Frontal cortex (tissue), 4 donors: ENCODE data around the gene PRKCB. TPM values are rescaled to one million over a fixed set of nuclear protein-coding genes. Genes with fewer than 3 reads are reported as not detected.
"Not testable (repeated sequence)": the region's sequence is repeated elsewhere in the genome, so short reads cannot be mapped to it uniquely, and the experiment has no call there.

Experiments
- DNase-seq, 2 donors: peaks; one replicate each; pipeline ENCODE4 v3.0.0; 2012; ENCODE audit warnings: low spot score in 2 of 2
- FAIRE-seq: peaks from 2 replicates; lab custom pipeline; 2012; peaks lifted over from hg19 to GRCh38; lab: Jason Lieb, UNC
- total RNA-seq: library from RNA; depleted of rRNA; stranded (reverse); fragments of >200 nt; gene quantifications from one replicate; pipeline ENCODE4 v1.2.3, GENCODE V29; 2014
- donor health status: control.
- donor health status: control.
- donor health status: control.

PRKCB gene
- total RNA-seq, 1 donor from 2014 or later: 49.3 TPM

DNA sequence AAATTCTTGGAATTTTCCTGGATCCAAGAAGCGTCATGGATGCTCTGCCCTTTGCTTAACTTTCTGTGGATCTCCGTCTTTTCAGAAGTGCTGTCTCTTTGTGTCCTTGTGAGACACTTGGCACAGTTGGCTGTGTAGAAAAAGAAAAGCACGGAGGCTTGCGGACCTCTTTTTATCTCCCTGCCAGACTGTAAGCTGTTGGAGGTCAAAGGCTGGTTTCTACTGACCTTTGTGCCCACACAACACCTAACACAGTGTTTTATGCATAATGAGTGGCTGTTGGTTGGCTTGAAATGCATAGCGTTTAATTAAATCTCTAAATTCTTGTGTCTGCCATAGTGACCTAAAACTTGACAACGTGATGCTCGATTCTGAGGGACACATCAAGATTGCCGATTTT is 344.7 kb downstream of the PRKCB start:
- FAIRE-seq (no peak), DNase-seq (no peak)

DNA sequence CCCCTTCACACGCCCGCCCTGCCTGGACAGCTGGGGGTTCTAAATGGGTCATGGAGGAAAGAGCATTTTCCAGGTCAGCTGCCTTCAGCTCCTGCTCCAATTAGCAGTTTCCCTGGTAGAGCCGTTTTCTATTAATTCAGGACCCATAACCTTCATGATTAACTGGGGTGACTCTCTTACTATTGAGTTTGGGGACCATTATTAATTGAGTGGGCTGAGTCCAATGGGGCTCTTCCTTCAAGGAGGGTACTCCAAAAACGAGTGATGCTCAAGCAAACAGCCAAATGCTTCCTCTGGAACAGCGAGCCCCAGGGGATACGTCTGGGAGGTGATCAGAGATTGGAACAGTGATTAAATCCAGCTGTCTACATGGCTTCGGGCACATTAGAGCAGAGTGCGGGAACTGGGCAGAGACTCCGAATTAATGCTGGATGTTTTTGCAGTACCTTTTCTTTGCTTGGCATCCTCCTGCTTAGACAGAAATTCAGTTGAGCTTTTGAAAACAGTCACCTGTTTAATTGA is 352.3 kb downstream of the PRKCB start:
- FAIRE-seq (no peak), DNase-seq (no peak)

DNA sequence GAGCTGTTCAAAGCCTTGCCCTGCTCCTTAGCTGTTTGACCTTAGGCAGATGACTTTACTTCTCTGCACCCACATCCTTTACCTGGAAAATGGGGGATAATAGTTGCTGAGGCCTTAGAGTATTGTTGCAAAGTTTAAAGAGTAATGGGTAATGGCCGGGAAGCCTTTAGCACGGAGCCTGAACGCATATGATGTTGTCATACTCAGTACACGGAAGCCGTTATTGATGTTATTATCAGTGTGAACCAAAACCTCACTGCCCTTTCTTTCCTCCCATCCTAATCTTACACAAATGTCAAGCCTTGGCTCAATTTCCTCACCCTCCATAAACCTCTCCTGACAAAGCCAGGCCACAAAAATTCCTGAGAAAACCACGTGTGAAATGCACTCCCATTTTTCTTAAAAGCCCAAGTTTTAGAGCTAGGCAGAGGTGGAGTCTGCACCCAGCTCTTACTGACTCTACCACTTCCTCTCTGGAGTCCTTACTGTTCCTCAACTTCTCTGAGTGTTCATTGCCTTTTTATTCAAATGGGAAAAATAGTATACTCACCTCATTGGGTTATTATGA is 353.1 kb downstream of the PRKCB start:
- no peak for DNase-seq
- no peak for FAIRE-seq

DNA sequence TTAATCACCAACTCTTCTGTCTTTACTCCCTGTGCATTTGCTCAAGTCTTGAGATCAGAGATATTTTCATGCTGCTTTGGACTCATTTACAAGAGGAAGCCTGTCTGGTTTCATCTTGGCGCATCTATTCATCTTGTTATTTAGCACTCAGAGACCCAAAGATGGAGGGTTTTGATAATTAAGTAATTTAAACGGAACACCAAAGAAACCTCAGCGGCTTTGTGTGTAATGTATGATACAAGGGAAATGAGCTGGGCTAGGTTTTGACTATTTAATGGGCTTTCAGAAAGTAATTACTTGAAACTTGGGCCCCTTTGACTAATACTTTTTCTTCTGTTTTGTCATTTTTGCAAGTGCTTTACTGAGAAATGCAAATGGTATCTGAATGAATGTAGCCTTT is 354.2 kb downstream of the PRKCB start:
- FAIRE-seq (no peak), DNase-seq (no peak)

DNA sequence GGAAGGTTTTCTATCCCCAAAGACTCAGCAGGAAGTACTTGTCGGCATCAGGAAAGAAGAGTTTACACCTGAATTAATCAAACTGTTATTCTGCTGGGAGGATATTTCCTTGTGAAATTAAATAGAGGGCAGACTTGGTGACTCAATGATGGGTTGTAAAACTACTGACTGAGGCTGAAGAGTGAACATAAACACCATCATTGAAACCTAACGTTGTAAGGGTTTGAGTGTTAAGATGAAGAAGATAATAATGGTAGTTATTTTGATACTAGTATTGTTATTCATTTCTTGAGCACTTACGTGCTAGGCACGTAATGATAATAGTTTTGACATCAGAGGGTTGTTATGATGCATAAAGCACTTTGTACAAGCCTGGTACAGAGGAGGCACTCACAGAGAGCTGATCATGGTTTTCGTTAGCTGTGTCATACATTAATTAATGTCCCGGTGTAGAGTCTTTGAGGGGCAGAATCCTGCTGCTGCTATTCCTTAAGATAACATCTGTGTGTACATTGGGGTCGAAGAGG is 356.2 kb downstream of the PRKCB start:
- FAIRE-seq (no peak), DNase-seq (no peak)

DNA sequence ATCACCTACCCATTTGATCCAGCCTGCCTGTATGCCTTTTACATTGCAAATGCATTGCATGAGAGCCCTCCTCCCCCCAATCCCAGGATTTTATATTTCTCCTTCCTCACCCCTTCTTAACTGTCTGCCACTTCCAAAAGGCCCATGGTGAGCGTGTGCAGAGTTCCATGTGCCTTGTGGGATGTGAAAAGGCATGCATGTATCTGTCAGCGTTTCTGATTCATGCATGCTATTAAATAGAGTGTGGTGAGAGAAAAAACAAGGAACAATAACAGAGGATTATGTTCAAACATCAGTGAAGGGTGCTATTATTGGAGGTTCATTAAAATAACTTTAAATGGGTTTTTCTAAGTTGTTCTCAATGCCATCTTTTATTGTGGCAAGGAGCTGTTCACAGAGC is 359.4 kb downstream of the PRKCB start:
- DNase-seq (no peak), FAIRE-seq (no peak)

DNA sequence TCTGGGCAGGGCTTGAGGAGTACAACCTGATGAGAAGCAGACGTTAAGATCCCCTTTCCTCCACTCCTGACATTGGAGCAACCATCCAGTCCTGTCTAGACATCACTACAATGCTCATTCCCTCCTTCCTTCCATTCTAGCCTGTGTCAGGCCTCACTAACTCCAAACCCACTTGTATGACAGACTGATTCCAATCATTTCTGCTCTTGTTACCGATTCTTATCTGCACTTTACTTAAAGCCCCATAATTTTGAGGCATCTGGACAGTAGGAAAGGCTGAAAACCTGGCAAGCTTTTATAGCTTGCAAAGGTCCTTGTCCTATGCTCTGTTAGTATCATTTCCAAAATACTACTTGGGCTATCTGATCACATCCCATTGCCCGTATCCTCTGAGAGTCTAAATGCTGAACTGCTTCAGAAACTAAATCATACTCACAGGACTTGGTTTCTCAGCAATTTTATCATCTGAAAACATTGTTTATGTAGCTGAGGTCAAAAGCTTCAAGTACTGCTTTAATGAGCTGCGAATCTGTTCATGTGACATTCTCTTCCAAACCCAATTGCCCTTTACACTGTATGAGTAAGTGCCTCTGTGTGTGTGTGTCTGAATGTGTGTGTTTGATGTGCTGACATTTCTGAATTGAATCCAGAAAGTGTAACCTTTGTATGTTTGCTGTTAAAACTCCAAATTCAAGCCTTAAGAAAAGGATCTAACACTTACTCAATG is 363.2 kb downstream of the PRKCB start:
- DNase-seq: no peak
- no peak for FAIRE-seq

DNA sequence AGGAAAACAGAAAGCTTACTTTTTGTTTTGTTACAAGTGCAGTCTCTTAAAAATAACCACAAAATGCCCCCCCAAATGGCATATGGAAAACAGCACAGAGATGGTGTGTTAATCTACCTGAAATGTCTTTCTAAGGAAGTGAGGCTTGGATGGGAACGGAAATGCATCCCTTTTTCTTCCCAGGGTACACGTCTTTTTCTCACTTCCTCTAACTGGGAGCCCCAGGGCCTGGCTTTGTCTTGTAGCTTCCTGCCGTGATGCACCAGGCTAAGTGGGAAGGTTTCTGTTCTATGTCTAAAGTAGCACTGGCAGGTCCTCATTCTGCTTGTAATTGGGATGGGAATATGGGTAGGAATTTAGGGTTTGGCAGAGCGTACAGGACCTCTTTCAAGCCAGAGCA is 367.9 kb downstream of the PRKCB start:
- DNase-seq: no peak
- no peak for FAIRE-seq

DNA sequence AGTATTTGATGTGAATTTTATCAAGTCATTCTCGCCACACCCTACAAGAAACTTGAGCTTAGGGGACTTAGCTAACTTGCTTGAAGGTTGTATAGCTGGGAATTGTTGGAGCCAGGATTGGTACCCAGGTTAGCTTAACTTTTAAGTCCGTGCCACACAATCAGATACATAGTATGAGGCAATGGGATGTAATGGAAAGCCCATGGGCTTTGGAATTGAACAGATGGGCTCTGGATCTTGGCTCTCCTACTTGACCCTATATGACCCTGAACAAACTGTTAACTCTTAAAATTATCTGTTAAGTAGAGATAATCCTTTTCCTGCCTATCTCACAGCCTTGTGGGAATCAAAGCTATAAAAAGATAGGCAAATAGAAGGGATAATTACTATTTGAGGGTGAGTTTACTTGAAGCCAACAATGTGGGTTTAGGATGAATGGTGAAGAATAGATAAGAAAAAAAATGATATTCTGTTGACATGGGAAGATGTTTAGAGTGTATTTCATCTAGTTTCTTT is 368.4 kb downstream of the PRKCB start:
- no peak for FAIRE-seq
- DNase-seq: no peak

DNA sequence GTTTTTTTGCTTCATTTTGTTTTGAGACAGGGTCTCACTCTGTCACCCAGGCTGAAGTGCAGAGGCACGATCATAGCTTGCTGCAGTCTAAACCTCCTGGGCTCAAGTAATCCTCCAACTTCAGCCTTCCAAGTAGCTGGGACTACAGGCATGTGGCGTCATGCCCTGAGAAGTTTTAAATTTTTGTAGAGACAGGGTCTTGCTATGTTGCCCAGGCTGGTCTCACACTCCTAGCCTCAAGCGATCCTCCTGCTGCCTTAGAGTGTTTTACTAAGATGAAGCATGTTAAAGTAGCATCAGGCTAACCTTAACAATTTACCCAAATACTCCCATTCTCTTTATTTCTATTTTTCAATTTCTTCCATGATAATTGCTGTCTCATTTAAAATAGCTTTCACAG is 371.1 kb downstream of the PRKCB start:
- DNase-seq: no peak
- no peak for FAIRE-seq

DNA sequence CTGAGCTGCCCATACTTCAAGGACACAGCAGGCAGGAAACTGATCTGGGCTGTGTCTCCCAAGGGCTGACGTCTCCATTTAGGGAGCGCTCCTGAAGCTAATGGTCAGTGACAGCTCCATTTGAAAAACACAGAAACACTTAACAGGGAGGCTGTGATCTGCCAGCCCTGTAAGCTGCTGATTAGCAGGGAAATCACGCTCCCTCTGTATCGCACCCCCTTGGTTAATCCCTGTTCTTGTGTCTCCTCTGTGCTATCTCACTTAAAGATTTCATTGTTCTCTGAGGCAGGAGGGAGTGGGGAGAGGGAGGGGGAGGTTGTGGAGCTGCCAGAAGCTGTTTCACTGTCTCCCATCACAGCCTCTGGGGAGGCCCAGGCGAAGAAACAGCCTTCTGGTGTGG is 372.9 kb downstream of the PRKCB start:
- DNase-seq: peak; percentile 34 to 49

DNA sequence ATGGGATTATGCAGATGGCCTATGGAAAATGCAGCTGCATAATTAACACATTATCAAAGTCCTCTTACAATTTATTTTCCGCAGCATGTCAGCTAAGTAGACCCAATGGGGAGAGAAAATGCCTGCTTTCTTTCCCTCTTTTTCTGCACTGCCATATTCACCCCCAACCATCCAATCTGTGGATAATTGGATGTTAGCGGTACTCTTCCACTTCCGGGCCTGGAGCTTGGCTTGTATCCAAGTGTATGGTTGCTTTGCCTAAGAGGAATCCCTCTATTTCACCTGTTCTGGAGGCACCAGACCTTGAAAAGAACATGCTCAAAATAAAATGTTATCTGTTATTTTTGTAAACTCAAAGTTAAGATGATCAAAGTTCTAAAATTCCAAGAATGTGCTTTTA is 379.2 kb downstream of the PRKCB start:
- DNase-seq (no peak), FAIRE-seq (no peak)

More for the DNA sequence above, 372.9 kb downstream of the PRKCB start:
- peak; percentile 37 for FAIRE-seq

DNA sequence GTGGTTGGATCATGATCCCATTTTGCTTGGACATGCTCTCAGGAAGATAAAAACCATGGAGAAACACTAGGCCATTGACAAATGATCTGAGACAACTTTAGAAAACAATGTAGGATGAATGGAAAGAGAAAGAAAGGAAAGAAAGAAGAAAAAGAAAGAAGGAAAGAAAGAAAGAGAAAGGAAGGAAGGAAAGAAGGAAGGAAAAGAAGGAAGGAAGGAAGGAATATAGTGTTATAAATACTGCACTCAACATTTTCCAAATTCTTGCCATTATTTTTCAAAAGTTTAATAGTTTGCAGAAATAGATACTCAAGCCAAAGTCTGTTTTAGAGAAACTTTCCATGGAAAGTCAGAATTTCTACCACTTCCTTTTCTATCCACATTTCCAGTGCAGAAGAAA is 381.2 kb downstream of the PRKCB start:
- FAIRE-seq: no peak

DNA sequence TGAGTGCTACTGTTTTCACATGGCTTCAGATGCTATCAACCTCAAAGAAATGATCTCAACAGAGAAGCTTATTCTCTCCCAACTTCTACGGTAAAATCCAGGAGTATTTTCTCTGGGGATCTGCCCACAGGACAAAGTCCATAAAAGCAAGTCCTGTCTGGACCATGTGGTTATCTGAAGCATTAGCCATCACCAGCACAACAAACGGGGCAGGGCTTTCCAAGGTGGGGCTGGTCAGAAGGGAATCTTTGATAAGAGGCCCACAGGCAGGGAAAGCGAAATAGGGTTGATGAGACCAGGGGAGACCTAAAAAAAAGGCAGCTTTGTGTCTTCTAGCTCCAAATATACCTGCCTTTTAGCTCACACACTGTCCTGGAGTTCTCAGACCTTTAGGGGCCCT is 381.7 kb downstream of the PRKCB start:
- no peak for DNase-seq
- FAIRE-seq: no peak

More for the DNA sequence above, 381.2 kb downstream of the PRKCB start:
- no peak for DNase-seq

DNA sequence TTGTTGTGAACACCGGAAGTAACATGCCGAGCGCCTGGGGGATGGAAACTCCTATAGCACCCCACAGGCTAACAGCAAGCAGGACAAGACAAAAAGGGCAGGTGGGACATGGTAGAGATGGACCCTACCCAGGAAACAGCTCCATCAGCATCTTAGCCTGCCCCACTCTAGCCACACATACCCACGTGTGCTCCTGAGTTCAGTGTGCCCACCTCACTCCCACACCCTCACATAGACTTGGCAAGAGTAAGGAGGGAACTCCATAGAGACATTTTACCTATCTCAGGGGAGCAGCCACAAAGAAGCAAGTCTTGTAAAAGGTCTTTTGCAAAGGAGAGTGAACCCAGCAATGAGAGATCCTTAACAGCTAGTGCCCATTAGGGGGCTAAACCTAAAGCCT is 382.5 kb downstream of the PRKCB start:
- FAIRE-seq (no peak), DNase-seq (no peak)

DNA sequence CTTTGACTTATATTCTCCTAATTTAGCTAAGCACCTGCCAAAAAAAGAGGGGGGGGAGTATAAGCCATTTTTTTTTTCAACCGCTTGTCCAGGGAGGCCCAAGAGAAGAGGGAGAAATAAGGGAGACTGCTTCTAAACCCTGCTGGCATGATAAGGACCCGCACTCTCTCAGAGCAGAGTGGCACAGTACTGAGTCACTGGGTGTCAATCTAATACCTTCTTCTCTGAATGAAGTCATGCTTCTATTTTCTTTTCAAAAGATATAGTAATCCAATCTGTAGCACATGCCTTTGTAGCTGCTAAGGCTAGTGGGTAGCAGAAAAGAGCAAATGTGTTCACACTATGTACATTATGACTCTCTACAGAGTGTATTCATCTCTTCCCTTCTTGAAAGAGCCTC is 385.4 kb downstream of the PRKCB start:
- DNase-seq (no peak), FAIRE-seq (no peak)

DNA sequence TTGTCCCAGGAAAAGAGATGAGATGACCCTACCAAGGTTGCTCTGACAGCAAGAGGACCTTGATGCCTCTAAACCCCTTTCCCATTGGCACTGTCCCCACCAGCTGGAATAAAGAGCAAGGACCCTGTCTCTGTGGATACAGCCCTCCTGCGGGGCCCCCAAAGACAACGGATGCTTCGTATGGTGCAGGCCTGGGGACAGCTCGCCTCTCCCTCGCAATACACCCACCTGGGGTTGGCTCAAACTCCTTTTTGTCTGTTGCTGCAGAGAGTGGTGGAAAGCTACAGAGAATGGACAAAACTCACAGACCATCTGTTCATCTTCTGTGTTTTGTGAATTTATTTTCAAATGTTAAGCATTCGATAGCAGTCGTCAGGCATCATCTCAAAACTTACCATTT is 392.7 kb downstream of the PRKCB start:
- FAIRE-seq (no peak), DNase-seq (no peak)

DNA sequence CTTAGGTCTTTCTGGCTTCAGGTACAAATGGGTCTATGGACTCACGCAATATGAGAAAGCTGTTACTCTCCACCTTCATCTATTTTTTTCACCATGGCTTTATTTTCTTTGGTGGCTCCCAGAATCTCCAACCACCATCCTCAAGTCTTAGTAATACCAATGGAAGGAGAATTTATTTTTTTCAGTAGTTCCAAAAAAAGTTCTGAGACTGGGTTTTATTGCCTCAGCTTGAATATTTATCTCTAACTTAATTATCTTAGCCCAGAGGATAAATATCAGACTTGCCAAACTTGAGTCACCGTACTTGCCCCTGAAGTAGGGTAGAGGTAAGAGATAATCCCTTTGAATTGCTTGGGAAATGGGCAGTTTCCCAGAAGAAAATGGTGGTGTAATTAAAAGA is 397.2 kb downstream of the PRKCB start:
- no peak for FAIRE-seq
- DNase-seq: no peak

DNA sequence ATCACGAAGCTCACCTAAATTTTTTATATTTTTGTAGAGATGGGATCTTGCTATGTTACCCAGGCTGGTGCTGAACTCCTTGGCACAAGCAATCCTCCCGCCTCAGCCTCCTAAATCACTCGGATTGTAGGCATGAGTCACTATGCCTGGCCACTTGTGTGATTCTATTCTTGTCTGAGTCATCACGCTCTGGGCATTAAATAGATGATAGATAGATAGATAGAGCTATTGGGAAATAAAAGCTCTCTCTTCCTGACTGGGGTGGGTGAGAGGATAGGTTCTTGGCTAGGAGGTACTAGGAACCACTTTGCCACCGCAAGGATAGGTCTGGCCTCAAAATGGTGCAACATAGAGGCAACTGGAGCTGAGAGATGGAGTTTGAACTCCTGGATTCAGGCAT is 399.0 kb downstream of the PRKCB start:
- no peak for DNase-seq
- no peak for FAIRE-seq

DNA sequence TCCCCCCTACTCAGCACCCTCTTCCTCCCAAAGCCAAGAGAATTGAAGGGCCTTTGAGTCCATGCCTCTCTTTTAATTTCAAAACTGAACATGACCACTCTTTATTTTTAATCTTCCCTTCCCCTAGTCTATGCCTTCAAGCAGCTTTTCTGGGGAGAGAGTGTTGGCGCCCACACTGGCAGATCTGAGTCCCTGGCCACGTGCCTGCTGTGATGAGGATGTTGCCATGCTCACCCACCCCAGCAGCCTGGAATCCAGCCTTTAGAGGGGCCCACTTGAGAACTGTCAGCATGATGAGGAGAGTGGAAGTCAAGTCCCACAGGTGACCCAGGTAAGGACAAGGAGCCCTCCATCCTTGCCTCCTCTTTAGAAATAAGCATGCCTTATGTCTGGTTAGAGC is 400.0 kb downstream of the PRKCB start:
- FAIRE-seq (no peak), DNase-seq (no peak)

DNA sequence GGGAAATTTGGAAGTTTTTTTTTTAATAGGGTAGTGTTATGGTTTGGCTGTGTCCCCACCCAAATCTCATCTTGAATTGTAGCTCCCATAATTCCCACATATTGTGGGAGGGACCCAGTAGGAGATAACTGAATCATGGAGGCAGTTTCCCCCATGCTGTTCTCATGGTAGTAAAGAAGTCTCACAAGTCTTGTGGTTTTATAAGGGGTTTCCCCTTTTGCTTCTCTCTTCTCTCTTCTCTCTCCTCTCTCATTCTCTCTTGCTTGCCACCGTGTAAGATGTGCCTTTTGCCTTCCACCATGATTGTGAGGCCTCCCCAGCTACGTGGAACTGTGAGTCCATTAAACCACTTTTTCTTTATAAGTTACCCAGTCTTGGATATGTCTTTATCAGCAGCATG is 403.1 kb downstream of the PRKCB start:
- not testable (repeated sequence) for FAIRE-seq, DNase-seq
